HCT116 (cell line): ENCODE data around the gene TEX22. TPM values are rescaled to one million over a fixed set of nuclear protein-coding genes. Genes with fewer than 3 reads are reported as not detected.

Experiments used
- ATAC-seq: fragments of 200-7000 bp; cut with Tn5 transposase; 2 replicates; pipeline ENCODE4 v1.9.1; 2020; ENCODE audit warnings: mild to moderate bottlenecking, moderate library complexity
- BruUV-seq: library from RNA; stranded (reverse); fragments of 400-500 nt; replicated peaks from 2 replicates; lab custom pipeline; 2021; lab: Mats Ljungman, UMichigan
- CTCF ChIA-PET: fragments of 300-600 bp; sonication (Branson Sonifier 250); formaldehyde crosslinking; loops from one replicate; lab custom pipeline; 2021; ENCODE audit warnings: antibody characterized with exemption; lab: Charles Lee
- POLR2A ChIA-PET: fragments of 300-600, 350-600 bp; sonication (Branson Sonifier 250); formaldehyde crosslinking; loops from one replicate; lab custom pipeline; 2021; ENCODE audit warnings: antibody characterized with exemption; lab: Charles Lee
- RAD21 ChIA-PET, 2 experiments: fragments of 300-600 bp; sonication (Branson Sonifier 250); formaldehyde crosslinking; loops; one replicate each; lab custom pipeline; 2023; ENCODE audit warnings: low total read pairs in 2 of 2; ENCODE audit not compliant: uncharacterized antibody in 2 of 2, unreplicated experiment in 2 of 2, low non-redundant PET in 1 of 2; lab: Charles Lee
- DNase-seq: peaks from one replicate; pipeline ENCODE4 v3.0.0-alpha.2; 2010; ENCODE audit warnings: low read depth, low spot score
- H2AFZ ChIP-seq: fragments of 200-600 bp; shearing (Covaris generic), sonication (generic); 2 replicates; pipeline ENCODE4 v1.6.1; 2017; ENCODE audit warnings: low read depth, mixed run types, mixed read lengths, antibody characterized with exemption, low read length; ENCODE audit not compliant: poor library complexity, severe bottlenecking
- H3K27ac ChIP-seq: 2 replicates; pipeline ENCODE4 v1.5.1; 2012; ENCODE audit warnings: low read depth, low read length
- H3K27me3 ChIP-seq: fragments of 200-600 bp; sonication (generic); 2 replicates; pipeline ENCODE4 v1.6.1; 2016; ENCODE audit warnings: mixed run types, low read length, mixed read lengths; ENCODE audit not compliant: insufficient read depth
- H3K36me3 ChIP-seq, 2 experiments: fragments of 200-500 bp in 1 of 2; fragments of 200-600 bp in 1 of 2; sonication (Bioruptor generic) in 1 of 2; sonication (generic) in 1 of 2; 2 replicates each; pipeline versions ENCODE4 v1.5.1 to v1.6.1; 2014 to 2016; ENCODE audit warnings: low read length in 2 of 2, inconsistent platforms in 1 of 2, mixed read lengths in 1 of 2, mixed run types in 1 of 2; ENCODE audit not compliant: insufficient read depth in 2 of 2, control insufficient read depth in 1 of 2
- H3K4me1 ChIP-seq, 2 experiments: fragments of 200-600 bp in 1 of 2; sonication (generic) in 1 of 2; 2 replicates each; pipeline versions ENCODE4 v1.5.1 to v1.6.1; 2012 to 2017; ENCODE audit warnings: low read length in 2 of 2, inconsistent platforms in 1 of 2, mild to moderate bottlenecking in 1 of 2, mixed read lengths in 1 of 2, mixed run types in 1 of 2, moderate library complexity in 1 of 2; ENCODE audit not compliant: insufficient read depth in 2 of 2, control insufficient read depth in 1 of 2
- H3K4me2 ChIP-seq: fragments of 200-600 bp; sonication (generic); 2 replicates; pipeline ENCODE4 v1.6.1; 2017; ENCODE audit warnings: mixed run types, low read length, mixed read lengths
- H3K4me3 ChIP-seq, 2 experiments: fragments of 200-600 bp in 1 of 2; sonication (generic) in 1 of 2; replicated peaks in 1 of 2; 2 replicates each; pipeline ENCODE4 v1.5.1; 2011 to 2016; ENCODE audit warnings: low read length in 2 of 2, control low read depth in 1 of 2, low read depth in 1 of 2, mild to moderate bottlenecking in 1 of 2, mixed read lengths in 1 of 2, mixed run types in 1 of 2
- H3K79me2 ChIP-seq: fragments of 200-600 bp; sonication (generic); 2 replicates; pipeline ENCODE4 v1.6.1; 2017; ENCODE audit warnings: mild to moderate bottlenecking, mixed run types, low read length, moderate library complexity, mixed read lengths; ENCODE audit not compliant: insufficient read depth
- H3K9ac ChIP-seq: fragments of 200-600 bp; sonication (generic); 2 replicates; pipeline ENCODE4 v1.6.1; 2016; ENCODE audit warnings: low read length, mixed read lengths
- H3K9me2 ChIP-seq: fragments of 200-600 bp; sonication (generic), shearing (Covaris generic); 2 replicates; pipeline ENCODE4 v1.6.1; 2017; ENCODE audit warnings: mixed run types, mild to moderate bottlenecking, moderate library complexity; ENCODE audit not compliant: insufficient read depth
- H3K9me3 ChIP-seq, 2 experiments: fragments of 200-500 bp in 1 of 2; fragments of 200-600 bp in 1 of 2; sonication (Bioruptor generic) in 1 of 2; sonication (generic) in 1 of 2; 2 replicates each; pipeline ENCODE4 v1.6.1; 2014 to 2017; ENCODE audit warnings: low read length in 2 of 2, mixed read lengths in 2 of 2, inconsistent platforms in 1 of 2, low read depth in 1 of 2, mild to moderate bottlenecking in 1 of 2, mixed run types in 1 of 2, moderate library complexity in 1 of 2; ENCODE audit not compliant: control insufficient read depth in 1 of 2, insufficient read depth in 1 of 2
- H4K20me1 ChIP-seq: fragments of 200-600 bp; sonication (generic), shearing (Covaris generic); 2 replicates; pipeline ENCODE4 v1.6.1; 2017; ENCODE audit warnings: mixed run types, mild to moderate bottlenecking, moderate library complexity; ENCODE audit not compliant: insufficient read depth
- CEBPB ChIP-seq: IDR thresholded peaks from 2 replicates; pipeline ENCODE4 v1.6.1; 2012; ENCODE audit warnings: low read depth
- EGR1 ChIP-seq: IDR thresholded peaks from 2 replicates; pipeline ENCODE4 v1.6.1; 2012; ENCODE audit warnings: low read depth
- EZH2 ChIP-seq: fragments of 200-600 bp; sonication (generic); IDR thresholded peaks from 2 replicates; pipeline ENCODE4 v1.6.1; 2017; ENCODE audit warnings: antibody characterized with exemption, mixed run types
- MAX ChIP-seq: IDR thresholded peaks from 2 replicates; pipeline ENCODE4 v1.6.1; 2012
- SP1 ChIP-seq: IDR thresholded peaks from 2 replicates; pipeline ENCODE4 v1.6.1; 2012; ENCODE audit warnings: low read depth
- SRF ChIP-seq: IDR thresholded peaks from 2 replicates; pipeline ENCODE4 v1.6.1; 2012; ENCODE audit warnings: low read depth
- TCF7L2 ChIP-seq: IDR thresholded peaks from 2 replicates; pipeline ENCODE4 v1.7.0; 2011; ENCODE audit warnings: borderline replicate concordance, inconsistent platforms; ENCODE audit not compliant: insufficient read depth, insufficient read length; ENCODE audit errors: extremely low read depth
- ZBTB33 ChIP-seq: IDR thresholded peaks from 2 replicates; pipeline ENCODE4 v1.6.1; 2011; ENCODE audit warnings: mild to moderate bottlenecking, low read length, moderate library complexity; ENCODE audit not compliant: insufficient replicate concordance; ENCODE audit errors: extremely low read depth
- ZFX ChIP-seq: fragments of 450-650 bp; IDR thresholded peaks from 2 replicates; pipeline ENCODE4 v1.6.1; 2017
- intact Hi-C: fragments of 100-400 bp; cut with micrococcal nuclease; formaldehyde crosslinking; loops from 2 replicates; pipeline ENCODE4 v1.10.0; 2022
- total RNA-seq: library from RNA; stranded (reverse); gene quantifications from one replicate; pipeline ENCODE4 v1.2.1, GENCODE V29; 2021; ENCODE audit not compliant: unreplicated experiment

The TEX22 gene
- total RNA-seq, 1 experiment from 2014 or later, result 3.8 TPM

- H3K4me1 ChIP-seq, result peaks cover 5 to 7% of the 10 kb centered on the region in 2 experiments; a peak in 2 of 4 replicates
- no peaks in the 10 kb centered on the region for H3K9me3 ChIP-seq
- H3K27me3 ChIP-seq, result no peaks in the 10 kb centered on the region
- CTCF ChIA-PET, result no interaction called here
- H3K4me2 ChIP-seq, result no peak overlapping the region
- no TSS peak for BruUV-seq
- no peak overlapping the region for H3K4me3 ChIP-seq
- POLR2A ChIA-PET, result no interaction called here
- H2AFZ ChIP-seq, result no peak overlapping the region
- TF ChIP-seq SP1 (no peak), EGR1 (no peak)
- TF ChIP-seq, all 23 proteins: peak for 0
- intact Hi-C loops, result no loop called here
- H3K27ac ChIP-seq, result no peak overlapping the region
- RAD21 ChIA-PET, result no interaction called here
- ATAC-seq (no peak), DNase-seq (no peak)
- H3K36me3 ChIP-seq, result no peaks in the 10 kb centered on the region
- no peaks in the 10 kb centered on the region for H4K20me1 ChIP-seq
- H3K79me2 ChIP-seq, result no peaks in the 10 kb centered on the region
- no peak overlapping the region for H3K9ac ChIP-seq
- H3K9me2 ChIP-seq, result no peaks in the 10 kb centered on the region
Observed at GRCh38 chr14:105368032-105368417, 30.3 kb upstream of the TEX22 start.

GRCh38 chr14:105368426-105368825, 29.9 kb upstream of the TEX22 start:
- RAD21 ChIA-PET, result no interaction called here
- peaks cover 5 to 7% of the 10 kb centered on the region in 2 experiments; a peak in 2 of 4 replicates for H3K4me1 ChIP-seq
- TF ChIP-seq ZFX (no peak), EGR1 (no peak), SRF (no peak), MAX (no peak), EZH2 (no peak), ZBTB33 (no peak), CEBPB (no peak), TCF7L2 (no peak)

More at GRCh38 chr14:105368426-105368825, 29.9 kb upstream of the TEX22 start:
- DNase-seq (no peak), ATAC-seq (no peak)
- no peaks in the 10 kb centered on the region for H3K9me3 ChIP-seq
- ChIA-PET CTCF (interaction anchor here (1.0 kb wide), 1 partner anchor 121 kb away, joined by 5 read pairs; no protein-coding TSS in a partner anchor), POLR2A (no interaction called here)
- no peaks in the 10 kb centered on the region for H3K36me3 ChIP-seq
- no peak overlapping the region for H3K4me3 ChIP-seq
- no peaks in the 10 kb centered on the region for H3K27me3 ChIP-seq
- intact Hi-C loops, result no loop called here
- H3K4me2 ChIP-seq, result no peak overlapping the region
- H3K9ac ChIP-seq, result no peak overlapping the region
- no peaks in the 10 kb centered on the region for H3K79me2 ChIP-seq
- no peaks in the 10 kb centered on the region for H3K9me2 ChIP-seq
- no TSS peak for BruUV-seq
- no peak overlapping the region for H2AFZ ChIP-seq
- H3K27ac ChIP-seq, result no peak overlapping the region
- H4K20me1 ChIP-seq, result no peaks in the 10 kb centered on the region
